ENCODE data around the gene VAPB.

DNA sequence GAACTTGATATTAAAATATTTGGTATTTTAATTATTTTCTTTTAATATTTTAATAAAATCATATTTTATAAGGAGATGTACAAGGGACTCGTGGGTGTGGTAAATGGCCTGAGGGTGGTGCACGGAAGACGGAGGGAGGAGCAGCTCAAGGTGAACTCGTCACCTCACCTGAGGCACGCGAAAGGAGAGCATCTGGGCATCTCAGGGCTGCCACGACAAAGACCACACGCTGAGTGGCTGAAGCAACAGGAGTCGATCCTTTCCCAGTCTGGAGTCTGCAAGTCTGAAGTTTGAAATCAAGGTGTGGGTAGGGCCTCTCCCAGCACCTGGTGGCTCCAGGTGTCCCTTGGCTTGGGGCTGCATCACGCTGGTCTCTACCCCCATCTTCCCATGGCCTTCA, 86.4 kb downstream of the VAPB start:
- no peak for TF ChIP-seq EZH2 (IDR thresholded peaks at IDR 0.05; ENCODE audit: low read length)
- TF ChIP-seq, protein P1, sequence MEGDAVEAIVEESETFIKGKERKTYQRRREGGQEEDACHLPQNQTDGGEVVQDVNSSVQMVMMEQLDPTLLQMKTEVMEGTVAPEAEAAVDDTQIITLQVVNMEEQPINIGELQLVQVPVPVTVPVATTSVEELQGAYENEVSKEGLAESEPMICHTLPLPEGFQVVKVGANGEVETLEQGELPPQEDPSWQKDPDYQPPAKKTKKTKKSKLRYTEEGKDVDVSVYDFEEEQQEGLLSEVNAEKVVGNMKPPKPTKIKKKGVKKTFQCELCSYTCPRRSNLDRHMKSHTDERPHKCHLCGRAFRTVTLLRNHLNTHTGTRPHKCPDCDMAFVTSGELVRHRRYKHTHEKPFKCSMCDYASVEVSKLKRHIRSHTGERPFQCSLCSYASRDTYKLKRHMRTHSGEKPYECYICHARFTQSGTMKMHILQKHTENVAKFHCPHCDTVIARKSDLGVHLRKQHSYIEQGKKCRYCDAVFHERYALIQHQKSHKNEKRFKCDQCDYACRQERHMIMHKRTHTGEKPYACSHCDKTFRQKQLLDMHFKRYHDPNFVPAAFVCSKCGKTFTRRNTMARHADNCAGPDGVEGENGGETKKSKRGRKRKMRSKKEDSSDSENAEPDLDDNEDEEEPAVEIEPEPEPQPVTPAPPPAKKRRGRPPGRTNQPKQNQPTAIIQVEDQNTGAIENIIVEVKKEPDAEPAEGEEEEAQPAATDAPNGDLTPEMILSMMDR (optimal IDR thresholded peaks at IDR 0.05 in 1 of 3, IDR thresholded peaks at IDR 0.05 in 1 of 3, conservative IDR thresholded peaks at IDR 0.05 in 1 of 3; ENCODE audit: extremely low read depth in 1 of 3, insufficient read depth in 2 of 3, low read length in 3 of 3) = no peak
